NCI-H526 treated with DMSO at 0.1 percent for 48 hours (cell line): ENCODE results near the gene ACTR1A.
"Not testable (repeated sequence)": the region's sequence is repeated elsewhere in the genome, so short reads cannot be mapped to it uniquely, and the experiment has no call there.

ENCODE experiments used
- DNase-seq: peaks from one replicate; lab custom pipeline; 2025; lab: John Stamatoyannopoulos, UW

The ACTR1A gene

DNA sequence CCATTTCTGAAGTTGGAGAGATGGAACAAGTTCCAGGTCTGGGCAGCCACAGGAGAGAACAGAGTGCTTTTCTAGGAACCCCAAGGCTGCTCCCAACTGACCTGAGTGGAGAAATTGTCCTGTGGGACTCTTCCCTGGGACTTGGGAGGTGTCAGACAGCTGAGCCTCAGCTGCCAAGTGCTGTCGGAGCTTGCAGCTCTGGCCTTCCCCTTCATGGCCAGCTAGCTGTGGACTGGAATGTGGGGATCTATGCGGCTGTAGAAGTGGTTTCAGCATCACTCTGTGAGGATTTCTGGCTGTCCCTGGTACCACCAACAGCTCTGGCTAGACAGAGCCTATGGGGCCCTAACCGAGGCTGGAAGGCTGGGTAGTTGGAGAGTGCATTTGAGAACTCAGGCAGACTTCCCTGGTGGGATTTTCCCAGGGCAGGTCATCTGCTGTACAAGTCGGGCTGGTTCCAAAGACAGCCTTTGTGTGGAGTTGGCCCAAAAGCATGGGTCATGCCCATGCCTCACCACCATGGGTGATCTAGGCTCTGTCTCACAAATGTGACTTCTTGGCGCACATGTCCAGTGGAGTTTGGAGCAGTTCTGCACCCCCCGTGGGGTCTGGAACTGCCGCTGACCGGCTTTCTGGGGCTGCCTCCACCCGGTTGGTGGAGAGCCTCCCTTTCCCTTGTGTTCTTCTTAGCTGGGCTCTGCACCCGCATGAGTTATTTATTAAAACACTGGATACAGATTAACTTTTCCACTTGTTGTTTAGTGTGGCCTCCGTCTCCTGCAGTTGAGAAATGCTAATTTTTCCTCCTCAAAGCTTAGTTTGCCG lies 12.2 kb upstream of the ACTR1A start:
- DNase-seq, result no peak

GRCh38 chr10:102511583-102512274 lies 9.2 kb upstream of the ACTR1A start:
- no peak for DNase-seq

DNA sequence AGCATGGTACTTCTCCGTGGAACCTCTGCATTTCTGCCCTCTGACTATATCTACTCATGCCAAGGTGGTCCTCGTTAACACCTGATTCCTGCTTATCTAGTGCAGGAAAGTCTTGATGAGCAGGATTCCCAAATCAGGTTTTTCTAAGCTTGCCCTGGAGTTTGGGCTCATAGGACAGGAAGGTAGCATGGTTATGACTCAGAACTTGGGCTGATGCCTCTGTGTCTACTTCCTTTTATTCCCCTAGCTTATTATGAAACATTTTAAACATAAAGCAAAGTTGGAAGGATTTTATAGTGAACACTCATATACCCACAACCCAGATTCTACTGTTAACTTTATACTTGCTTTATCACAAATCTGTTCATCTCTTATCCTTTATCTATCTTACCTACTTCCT lies 6.9 kb upstream of the ACTR1A start:
- no peak for DNase-seq

DNA sequence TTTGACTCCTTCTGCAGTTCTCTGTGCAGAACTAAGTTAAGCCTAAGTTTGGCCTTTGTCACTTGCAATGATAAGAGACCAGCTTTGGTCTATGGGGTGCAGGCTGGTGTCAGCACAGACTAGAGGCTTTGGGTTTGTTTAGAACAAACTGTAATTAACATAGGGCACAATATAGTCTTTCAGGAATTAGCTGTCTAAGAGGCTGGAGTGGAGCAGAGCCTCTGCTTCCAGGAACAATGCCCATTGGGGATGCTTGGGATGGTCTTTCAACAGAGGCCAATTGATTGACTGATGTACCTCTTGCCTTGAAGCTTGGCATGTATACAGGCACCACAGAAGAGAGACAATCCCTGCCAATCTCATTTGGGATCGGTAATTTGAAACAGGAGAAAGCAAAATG lies 6.0 kb upstream of the ACTR1A start:
- no peak for DNase-seq

DNA sequence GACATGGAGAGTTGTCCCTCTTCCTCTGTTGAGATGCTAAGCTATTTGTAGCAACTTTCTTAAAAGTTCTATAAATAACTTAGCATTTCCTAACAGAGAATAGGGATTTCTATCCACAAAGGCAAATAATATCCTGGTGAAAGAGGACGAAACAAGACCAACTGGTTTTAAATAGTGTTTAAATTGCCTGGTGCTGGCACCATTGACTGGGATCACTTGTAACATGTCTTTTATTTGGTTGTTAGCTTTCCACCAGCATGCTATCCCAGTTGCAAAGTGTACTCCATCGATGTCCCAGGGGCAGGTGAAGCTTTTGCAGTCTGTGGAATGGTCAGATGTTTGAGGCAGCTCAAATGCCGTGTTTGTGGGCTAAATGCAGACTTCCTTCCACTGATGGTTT lies 5.0 kb upstream of the ACTR1A start:
- DNase-seq, result no peak

- no peak for DNase-seq
Measured at GRCh38 chr10:102505462-102506115, 3.1 kb upstream of the ACTR1A start.

DNA sequence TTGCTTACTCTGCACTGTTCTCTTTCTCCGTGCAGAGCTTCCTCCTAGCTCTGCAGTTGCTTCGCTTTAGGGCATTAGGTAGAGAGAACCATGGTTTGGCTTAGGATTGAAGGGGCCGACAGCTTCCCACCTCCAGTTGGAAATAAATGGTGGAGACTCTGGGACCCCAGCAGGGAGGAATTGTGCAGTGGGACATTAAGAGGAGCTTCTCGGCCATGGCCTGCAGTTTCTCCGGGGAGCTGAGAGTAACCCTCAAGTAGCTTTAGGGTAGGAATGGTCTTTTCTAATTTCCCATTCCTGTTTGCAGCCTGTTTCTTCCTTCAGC lies 2.4 kb upstream of the ACTR1A start:
- no peak for DNase-seq

DNA sequence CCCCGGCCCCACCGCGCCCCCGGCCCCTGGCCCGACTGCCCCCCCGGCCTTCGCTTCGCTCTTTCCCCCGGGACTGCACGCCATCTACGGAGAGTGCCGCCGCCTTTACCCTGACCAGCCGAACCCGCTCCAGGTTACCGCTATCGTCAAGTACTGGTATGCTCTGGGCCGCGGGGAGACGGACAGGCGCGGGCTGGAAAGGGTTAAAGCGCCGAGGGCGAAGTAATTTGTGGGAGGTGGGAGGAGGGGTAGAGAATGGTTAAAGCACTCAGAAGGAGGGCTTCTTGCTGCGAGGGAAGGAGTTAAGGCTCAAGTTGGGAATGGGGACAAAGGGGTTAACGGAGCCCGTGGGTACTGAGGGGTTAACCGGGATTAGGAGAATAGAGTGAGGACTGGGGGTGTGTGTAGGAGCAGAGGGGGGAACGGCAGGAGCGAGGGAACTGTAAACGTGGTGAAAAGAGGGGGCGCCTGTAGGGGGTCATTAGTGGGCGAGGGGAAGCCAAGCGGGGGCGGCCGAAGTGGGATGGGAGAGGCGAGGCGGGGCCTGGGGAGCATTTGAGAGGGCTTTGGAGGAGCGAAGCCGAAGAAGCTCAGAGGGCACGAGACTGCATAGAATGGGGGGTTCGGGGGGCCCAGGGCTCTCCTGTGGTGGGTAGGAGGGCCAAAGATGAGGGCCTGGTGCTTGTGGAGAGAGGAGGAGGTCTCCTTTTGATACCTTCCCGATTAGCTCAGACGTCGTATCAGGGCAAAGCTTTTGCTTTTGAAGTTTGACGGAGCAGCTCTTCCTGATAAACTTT lies 1.9 kb upstream of the ACTR1A start:
- no peak for DNase-seq

- peak; percentile 82 for DNase-seq
Measured at GRCh38 chr10:102503264-102504178, 1.0 kb upstream of the ACTR1A start, which contains the start of gene SUFU. TSS of gene SUFU (plus strand) at chr10:102503972. CDS start at chr10:102504153, 181 bp downstream.

DNA sequence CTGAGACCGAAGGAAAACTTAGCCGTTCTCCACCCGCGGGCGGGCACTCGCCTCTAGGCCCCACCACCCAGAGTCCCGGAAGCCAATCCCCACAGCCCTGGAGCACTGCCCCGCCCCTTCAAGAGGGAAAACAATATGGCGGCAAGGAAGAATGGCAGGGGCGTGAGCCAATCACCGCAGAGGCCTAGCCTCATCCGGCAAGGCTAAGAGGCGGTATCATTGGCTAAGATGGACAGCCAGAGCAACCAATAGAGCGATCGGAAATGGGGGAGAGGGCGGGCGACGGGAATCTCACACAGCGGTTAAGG lies 529 bp downstream of the ACTR1A start:
- peak; percentile 89 for DNase-seq

GRCh38 chr10:102501201-102502028 lies 1.1 kb downstream of the ACTR1A start:
- DNase-seq, result no peak

DNA sequence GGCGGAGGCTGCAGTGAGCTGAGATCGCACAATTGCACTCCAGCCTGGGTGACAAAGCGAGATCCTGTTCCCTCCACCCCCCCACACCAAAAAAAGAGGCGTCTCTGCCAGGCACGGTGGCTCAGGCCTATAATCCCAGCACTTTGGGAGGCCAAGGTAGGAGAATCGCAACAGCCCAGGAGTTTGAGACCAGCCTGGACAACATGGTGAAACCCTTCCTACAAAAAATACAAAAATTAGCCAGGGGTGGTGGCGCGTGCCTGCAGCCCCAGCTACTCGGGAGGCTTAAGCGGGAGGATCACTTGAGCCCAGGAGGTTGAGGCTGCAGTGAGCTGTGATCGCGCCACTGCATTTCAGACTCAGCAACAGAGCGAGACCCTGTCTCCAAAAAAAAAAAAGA lies 1.8 kb downstream of the ACTR1A start:
- DNase-seq, result not testable (repeated sequence)

DNA sequence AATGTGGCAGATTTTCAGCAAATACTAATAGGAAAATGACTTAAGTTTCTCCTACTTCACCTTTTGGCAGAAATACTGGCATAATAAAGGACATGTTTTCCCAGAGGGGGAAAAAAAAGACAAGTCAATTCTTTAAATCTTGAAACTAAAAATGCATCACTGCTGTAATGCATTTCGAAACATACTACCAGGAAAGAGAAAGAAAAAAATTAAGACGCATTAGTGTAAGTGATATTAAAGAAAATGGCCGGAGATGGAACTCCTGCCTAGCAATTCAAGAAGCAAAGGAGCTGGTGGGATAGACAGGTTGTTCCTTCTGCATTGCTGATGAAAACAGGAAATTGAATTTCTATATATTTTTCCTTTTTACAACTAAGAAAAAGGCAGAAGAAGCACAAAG lies 3.2 kb downstream of the ACTR1A start:
- DNase-seq, result no peak

DNA sequence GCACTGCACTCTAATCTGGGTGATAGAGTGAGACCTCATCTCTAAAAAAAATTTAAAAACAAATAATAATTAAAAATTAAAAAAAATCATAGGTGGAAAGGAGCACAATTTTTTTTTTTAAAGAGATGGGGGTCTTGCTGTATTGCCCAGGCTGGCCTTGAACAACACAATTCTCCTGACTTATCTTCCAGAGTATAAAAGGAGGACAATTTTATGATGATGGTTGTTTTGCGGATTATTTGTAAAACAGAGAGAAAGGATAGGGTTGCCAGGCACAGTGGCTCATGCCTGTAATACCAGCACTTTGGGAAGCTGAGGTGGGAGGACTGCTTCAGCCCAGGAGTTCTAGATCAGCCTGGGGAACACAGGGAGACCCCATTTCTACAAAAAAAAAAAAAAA lies 5.0 kb downstream of the ACTR1A start:
- no peak for DNase-seq

DNA sequence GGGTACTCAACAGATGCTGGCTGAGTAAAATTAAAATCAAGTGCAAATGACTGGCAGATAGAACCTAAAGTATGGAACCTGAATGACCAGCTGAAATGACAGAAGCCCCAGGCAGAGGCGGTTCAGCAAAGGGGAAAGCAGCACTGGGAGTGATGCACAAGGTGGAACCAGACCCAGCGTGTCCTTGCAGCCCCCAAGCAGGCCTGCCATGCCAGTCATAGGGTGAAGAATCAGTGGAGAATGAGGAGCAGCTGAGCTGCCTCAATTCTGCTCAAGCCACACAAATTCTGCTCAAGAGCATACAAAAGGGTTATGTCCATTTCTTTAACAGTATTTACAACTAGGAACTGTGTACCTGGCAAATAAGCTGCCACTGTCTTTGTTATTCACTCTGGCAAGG lies 8.7 kb downstream of the ACTR1A start:
- no peak for DNase-seq

DNA sequence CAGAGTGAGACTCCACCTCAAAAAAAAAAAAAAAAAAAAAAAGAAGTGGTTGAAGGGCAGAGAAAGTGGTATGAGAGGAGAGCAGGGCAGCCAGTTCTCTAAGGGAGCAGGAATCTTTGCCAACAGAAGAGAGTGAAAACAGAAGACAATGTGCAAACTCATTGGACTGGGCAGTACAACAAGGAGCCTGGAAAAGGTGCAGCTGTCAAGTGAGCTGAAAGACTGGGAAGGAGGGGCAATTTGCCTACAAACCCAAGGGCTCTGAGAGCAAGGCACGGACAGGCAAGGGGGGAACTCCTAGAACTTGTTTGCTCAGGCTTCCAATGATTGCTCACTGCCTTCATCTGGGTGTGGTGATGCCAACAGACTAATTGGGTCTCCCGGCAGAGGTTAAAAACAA lies 9.5 kb downstream of the ACTR1A start:
- DNase-seq, result peak; percentile 24

DNA sequence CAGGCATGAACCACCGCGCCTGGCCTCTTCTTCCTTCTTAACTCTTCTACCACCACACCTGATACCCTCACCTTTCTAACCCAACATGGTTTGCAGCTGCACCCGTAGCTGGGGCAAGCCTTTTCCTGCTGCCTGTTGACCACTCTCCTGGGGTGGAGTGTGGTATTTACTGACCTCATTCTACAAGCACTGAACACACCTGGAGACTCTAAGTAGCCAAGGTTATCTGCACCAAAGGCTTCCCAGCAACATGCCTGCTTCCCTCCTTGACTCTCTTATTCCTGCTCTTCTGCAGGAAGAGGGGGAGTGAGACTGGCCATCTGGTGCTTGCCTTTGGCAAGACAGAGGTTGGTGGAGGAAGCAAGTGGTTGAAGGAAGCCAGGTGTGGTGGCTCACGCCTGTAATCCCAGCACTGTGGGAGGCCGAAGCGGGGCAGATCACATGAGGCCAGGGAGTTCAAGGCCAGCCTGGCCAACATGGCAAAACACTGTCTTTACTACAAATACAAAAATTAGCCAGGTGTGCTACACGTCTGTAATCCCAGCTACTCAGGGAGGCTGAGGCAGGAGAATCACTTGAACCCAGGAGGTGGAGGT lies 10.1 kb downstream of the ACTR1A start:
- DNase-seq, result no peak

- DNase-seq, result no peak
Measured at GRCh38 chr10:102491136-102491535, 11.4 kb downstream of the ACTR1A start.

- no peak for DNase-seq
Measured at GRCh38 chr10:102485093-102485784, 17.3 kb downstream of the ACTR1A start.
